ENCODE data around the gene LONRF2. TPM values are rescaled to one million over a fixed set of nuclear protein-coding genes. Genes with fewer than 3 reads are reported as not detected.

The LONRF2 gene
- total RNA-seq, 2 experiments from 2014 or later: 0.06 to 0.08 TPM

DNA sequence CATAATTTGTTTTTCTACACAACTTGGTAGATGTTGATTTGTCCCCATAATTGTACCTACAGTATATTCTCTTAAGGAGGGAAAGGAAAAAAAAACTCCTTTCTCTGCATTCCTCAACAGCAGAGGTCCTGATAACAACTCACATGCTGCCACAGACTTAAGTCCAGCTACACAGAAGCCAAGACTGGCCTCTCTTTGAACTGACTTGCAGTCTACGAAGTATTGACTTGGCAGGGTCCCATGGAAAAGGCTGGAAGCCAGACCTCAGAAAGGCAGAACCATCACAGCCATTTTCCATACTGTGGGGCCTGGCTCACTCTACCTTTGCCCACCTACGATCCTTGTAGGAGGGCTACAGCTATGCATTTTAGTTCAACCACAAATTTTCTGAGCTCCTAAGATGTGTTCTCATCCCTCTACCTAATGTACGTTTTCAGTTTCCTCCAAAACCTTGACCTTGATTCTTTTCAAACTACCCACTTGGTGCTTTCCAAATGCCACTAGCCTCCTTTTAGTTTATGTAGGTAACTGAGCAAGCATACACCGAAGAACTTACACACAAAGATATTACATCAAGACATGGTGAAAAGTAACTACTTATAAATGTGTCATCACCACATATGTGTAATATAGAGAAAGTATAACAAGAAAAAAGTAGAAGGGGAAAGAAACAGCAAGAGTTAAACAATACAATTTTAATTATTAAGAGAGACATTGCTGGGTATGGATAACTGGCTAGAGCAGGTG, 12.2 kb downstream of the LONRF2 start:
- TF ChIP-seq, protein P1, sequence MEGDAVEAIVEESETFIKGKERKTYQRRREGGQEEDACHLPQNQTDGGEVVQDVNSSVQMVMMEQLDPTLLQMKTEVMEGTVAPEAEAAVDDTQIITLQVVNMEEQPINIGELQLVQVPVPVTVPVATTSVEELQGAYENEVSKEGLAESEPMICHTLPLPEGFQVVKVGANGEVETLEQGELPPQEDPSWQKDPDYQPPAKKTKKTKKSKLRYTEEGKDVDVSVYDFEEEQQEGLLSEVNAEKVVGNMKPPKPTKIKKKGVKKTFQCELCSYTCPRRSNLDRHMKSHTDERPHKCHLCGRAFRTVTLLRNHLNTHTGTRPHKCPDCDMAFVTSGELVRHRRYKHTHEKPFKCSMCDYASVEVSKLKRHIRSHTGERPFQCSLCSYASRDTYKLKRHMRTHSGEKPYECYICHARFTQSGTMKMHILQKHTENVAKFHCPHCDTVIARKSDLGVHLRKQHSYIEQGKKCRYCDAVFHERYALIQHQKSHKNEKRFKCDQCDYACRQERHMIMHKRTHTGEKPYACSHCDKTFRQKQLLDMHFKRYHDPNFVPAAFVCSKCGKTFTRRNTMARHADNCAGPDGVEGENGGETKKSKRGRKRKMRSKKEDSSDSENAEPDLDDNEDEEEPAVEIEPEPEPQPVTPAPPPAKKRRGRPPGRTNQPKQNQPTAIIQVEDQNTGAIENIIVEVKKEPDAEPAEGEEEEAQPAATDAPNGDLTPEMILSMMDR (IDR thresholded peaks at IDR 0.05): no peak
- Mint-ChIP-seq H3K27me3 (peaks cover 28% of the 10 kb centered on the region), H3K4me3 (no peak overlapping the region), H3K9me3 (no peaks in the 10 kb centered on the region), H3K36me3 (ENCODE audit: low read depth) (no peaks in the 10 kb centered on the region), H3K4me1 (ENCODE audit: low read depth) (no peaks in the 10 kb centered on the region), H3K27ac (no peak overlapping the region)
- Histone ChIP-seq H3K27me3 (ENCODE audit: control insufficient read depth in 1 of 2, insufficient read depth in 2 of 2, low read length in 2 of 2) (peaks cover 0 to 8% of the 10 kb centered on the region in 2 experiments), H3K4me3 (ENCODE audit: low read length) (no peak overlapping the region), H3K36me3 (ENCODE audit: insufficient read depth, low read length) (no peaks in the 10 kb centered on the region), H3K4me1 (ENCODE audit: insufficient read depth, low read length) (no peaks in the 10 kb centered on the region), H3K27ac (ENCODE audit: low read depth in 1 of 2, low read length in 2 of 2) (no peak overlapping the region), H3K9me3 (ENCODE audit: control insufficient read depth in 1 of 2, insufficient read depth in 1 of 2, low read length in 2 of 2) (no peaks in the 10 kb centered on the region)
- ChIA-PET CTCF (no interaction called here), POLR2A (no interaction called here)
- ATAC-seq (ENCODE audit: poor library complexity) (no peak), DNase-seq (no peak)
- intact Hi-C loops (cut with DNase I, micrococcal nuclease): no loop called here

DNA sequence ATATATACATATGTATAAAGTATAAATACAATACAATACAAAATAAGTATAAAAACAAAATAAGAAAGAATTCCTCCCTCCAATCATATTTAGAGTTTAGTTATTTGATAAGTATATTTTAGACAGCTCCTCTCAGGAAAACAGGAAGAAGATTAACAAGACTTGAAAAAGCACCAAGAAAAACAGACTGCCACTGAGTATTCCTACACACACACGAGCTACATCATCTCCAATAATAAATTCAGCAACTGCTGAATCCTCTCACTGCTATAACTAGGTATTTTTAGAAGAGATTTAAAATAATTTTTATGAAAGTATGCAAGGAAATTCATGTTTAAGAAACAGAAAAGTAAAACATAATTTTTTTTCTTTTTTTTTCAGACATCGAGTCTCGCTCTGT, 13.0 kb downstream of the LONRF2 start:
- no peak overlapping the region for H3K27ac ChIP-seq (ENCODE audit: low read depth in 1 of 2, low read length in 2 of 2)
- ChIA-PET POLR2A (no interaction called here), CTCF (no interaction called here)
- H3K27me3 ChIP-seq (ENCODE audit: control insufficient read depth in 1 of 2, insufficient read depth in 2 of 2, low read length in 2 of 2): peaks cover 3 to 8% of the 10 kb centered on the region in 2 experiments
- H3K36me3 Mint-ChIP-seq (ENCODE audit: low read depth): no peaks in the 10 kb centered on the region
- DNase-seq (no peak), ATAC-seq (ENCODE audit: poor library complexity) (no peak)
- TF ChIP-seq, protein P1 (IDR thresholded peaks at IDR 0.05): no peak
- no peak overlapping the region for H3K27ac Mint-ChIP-seq
- intact Hi-C loops (cut with DNase I, micrococcal nuclease): no loop called here
- H3K27me3 Mint-ChIP-seq: peaks cover 23% of the 10 kb centered on the region
- no peak overlapping the region for H3K4me3 Mint-ChIP-seq
- no peak overlapping the region for H3K4me3 ChIP-seq (ENCODE audit: low read length)
- H3K9me3 Mint-ChIP-seq: no peaks in the 10 kb centered on the region
- H3K9me3 ChIP-seq (ENCODE audit: control insufficient read depth in 1 of 2, insufficient read depth in 1 of 2, low read length in 2 of 2): no peaks in the 10 kb centered on the region
- no peaks in the 10 kb centered on the region for H3K4me1 ChIP-seq (ENCODE audit: insufficient read depth, low read length)
- no peaks in the 10 kb centered on the region for H3K36me3 ChIP-seq (ENCODE audit: insufficient read depth, low read length)
- no peaks in the 10 kb centered on the region for H3K4me1 Mint-ChIP-seq (ENCODE audit: low read depth)

DNA sequence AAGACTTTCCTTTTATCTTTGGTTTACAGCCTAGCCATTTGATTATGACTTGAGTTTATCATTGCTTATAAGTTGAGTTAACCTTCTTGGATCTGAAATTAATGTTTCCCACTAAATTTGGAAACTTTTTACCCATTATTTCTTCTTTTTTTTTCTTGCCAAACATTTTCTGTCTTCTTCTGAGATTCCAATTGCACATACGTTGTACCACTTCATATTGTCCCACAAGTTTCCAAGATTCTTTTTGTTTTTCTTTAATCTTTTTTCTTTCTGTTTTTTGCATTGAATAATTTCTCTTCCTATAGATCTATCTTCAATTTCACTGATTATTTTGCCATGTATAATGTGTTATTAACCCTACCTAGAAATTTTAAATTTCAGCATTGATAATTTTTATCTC, 18.6 kb downstream of the LONRF2 start:
- Mint-ChIP-seq H3K36me3 (ENCODE audit: low read depth) (no peaks in the 10 kb centered on the region), H3K9me3 (no peaks in the 10 kb centered on the region), H3K27me3 (peaks cover 22% of the 10 kb centered on the region), H3K4me3 (no peak overlapping the region), H3K4me1 (ENCODE audit: low read depth) (no peaks in the 10 kb centered on the region), H3K27ac (no peak overlapping the region)
- POLR2A ChIA-PET: no interaction called here
- no peak for DNase-seq
- CTCF ChIA-PET: no interaction called here
- Histone ChIP-seq H3K4me3 (ENCODE audit: low read length) (no peak overlapping the region), H3K27ac (ENCODE audit: low read depth in 1 of 2, low read length in 2 of 2) (no peak overlapping the region), H3K4me1 (ENCODE audit: insufficient read depth, low read length) (no peaks in the 10 kb centered on the region), H3K36me3 (ENCODE audit: insufficient read depth, low read length) (no peaks in the 10 kb centered on the region), H3K27me3 (ENCODE audit: control insufficient read depth in 1 of 2, insufficient read depth in 2 of 2, low read length in 2 of 2) (peaks cover 3 to 4% of the 10 kb centered on the region in 2 experiments), H3K9me3 (ENCODE audit: control insufficient read depth in 1 of 2, insufficient read depth in 1 of 2, low read length in 2 of 2) (no peaks in the 10 kb centered on the region)
- intact Hi-C loops (cut with DNase I, micrococcal nuclease): no loop called here
- TF ChIP-seq, protein P1 (IDR thresholded peaks at IDR 0.05): no peak
- no peak for ATAC-seq (ENCODE audit: poor library complexity)

All from CD4-positive, alpha-beta T cell (primary cell).